Measurements from ENCODE around the gene FXYD4.

FXYD4 gene

DNA sequence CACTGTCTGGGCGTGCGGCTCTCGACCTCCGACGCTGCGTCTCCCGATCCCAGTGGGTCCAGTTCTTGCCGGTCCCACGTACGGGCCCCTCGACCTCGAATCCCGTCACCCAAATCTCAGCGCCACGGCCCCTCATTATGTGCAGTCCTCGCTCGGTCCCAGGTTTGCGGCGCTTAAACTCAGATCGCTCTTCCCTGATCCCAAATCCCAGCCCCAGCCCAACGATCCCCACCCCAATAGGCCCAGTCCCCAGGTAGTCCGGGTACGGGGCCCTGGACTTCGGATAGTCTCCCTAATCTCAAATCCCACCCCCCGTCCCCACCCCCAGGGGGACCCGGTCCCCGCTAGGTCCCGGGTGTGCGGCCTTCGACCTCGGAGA is 36.9 kb downstream of the FXYD4 start:
- H3K4me3 ChIP-seq (ENCODE audit: low read length, poor library complexity, severe bottlenecking): peak overlapping the region; percentile 98
- H3K4me1 ChIP-seq (ENCODE audit: insufficient read depth, low read length, poor library complexity, severe bottlenecking): peaks cover 32% of the 10 kb centered on the region
- peak overlapping the region; percentile 94 for H3K9ac ChIP-seq (ENCODE audit: low read depth, low read length, poor library complexity, severe bottlenecking)
- H3K36me3 ChIP-seq (ENCODE audit: insufficient read depth, low read length): peaks cover 5% of the 10 kb centered on the region; the same call in 1 of the 2 replicates
- no peaks in the 10 kb centered on the region for H3K9me3 ChIP-seq (ENCODE audit: insufficient read depth, low read depth, low read length)
- no peak overlapping the region for H2AFZ ChIP-seq (ENCODE audit: low read length)
- peaks cover 3% of the 10 kb centered on the region for H3K27me3 ChIP-seq (ENCODE audit: insufficient read depth, low read length, poor library complexity, severe bottlenecking)
- H3F3A ChIP-seq (ENCODE audit: low read depth): peaks cover 3% of the 10 kb centered on the region; the same call in 1 of the 2 replicates
- TF ChIP-seq EZH2phosphoT487 (IDR thresholded peaks at IDR 0.05; ENCODE audit: borderline replicate concordance): no peak
- TF ChIP-seq, protein P1, sequence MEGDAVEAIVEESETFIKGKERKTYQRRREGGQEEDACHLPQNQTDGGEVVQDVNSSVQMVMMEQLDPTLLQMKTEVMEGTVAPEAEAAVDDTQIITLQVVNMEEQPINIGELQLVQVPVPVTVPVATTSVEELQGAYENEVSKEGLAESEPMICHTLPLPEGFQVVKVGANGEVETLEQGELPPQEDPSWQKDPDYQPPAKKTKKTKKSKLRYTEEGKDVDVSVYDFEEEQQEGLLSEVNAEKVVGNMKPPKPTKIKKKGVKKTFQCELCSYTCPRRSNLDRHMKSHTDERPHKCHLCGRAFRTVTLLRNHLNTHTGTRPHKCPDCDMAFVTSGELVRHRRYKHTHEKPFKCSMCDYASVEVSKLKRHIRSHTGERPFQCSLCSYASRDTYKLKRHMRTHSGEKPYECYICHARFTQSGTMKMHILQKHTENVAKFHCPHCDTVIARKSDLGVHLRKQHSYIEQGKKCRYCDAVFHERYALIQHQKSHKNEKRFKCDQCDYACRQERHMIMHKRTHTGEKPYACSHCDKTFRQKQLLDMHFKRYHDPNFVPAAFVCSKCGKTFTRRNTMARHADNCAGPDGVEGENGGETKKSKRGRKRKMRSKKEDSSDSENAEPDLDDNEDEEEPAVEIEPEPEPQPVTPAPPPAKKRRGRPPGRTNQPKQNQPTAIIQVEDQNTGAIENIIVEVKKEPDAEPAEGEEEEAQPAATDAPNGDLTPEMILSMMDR (conservative IDR thresholded peaks at IDR 0.05; ENCODE audit: low read length): no peak; the same call in 1 of the 2 replicates
- peaks cover 65% of the 10 kb centered on the region for H3K79me2 ChIP-seq (ENCODE audit: insufficient read depth, low read length)
- peaks cover 50% of the 10 kb centered on the region for H4K20me1 ChIP-seq (ENCODE audit: insufficient read depth, low read length, poor library complexity, severe bottlenecking)
- H3K9me2 ChIP-seq (replicated peaks; ENCODE audit: low read depth, low read length): no peaks in the 10 kb centered on the region
- H3K4me2 ChIP-seq (ENCODE audit: low read depth, low read length, poor library complexity, severe bottlenecking): peak overlapping the region; percentile 91

DNA sequence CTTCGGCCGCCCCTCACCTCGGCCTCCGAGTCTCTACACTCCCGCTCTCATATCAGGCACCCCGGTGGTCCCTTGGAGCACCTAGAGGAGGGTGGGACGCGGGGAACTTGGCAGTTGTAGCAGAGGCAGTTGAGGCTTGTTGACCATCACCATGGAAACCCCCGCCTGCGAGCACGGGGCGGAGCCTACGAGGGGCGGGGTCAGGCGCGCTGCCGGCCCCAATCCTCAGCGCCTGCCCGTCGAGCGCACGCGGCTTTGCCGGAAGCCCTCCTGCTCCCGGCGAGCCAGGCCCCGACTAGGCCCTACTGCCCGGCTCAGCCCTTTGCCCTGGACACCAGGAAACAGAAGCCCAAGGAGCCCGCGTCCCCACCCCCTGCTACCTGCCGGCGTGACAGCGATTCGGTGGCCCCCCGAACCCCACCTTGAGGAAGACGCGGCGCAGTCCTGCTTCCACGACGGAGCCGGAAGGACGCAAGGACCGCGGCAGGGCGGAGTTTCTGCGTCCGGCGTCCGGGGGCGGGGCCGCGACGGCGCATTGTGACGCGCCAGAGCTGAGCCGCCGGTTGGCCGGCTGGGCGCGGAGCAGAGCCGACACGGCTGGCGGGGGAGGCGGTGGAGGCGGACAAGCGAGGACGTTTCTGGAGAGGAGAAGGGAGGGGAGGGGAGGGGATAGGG is 37.4 kb downstream of the FXYD4 start, which contains the start of gene HNRNPF:
Gene HNRNPF (minus strand): TSS at position 477 of the 675 bp plus-strand sequence. CDS start 21,302 bp downstream, outside the sequence.
- peak within 1 kb of the TSS; percentile 94 for H3K9ac ChIP-seq (ENCODE audit: low read depth, low read length, poor library complexity, severe bottlenecking)
- no peaks in the 10 kb centered on the region for H3K36me3 ChIP-seq (ENCODE audit: insufficient read depth, low read length)
- peaks cover 44% of the 10 kb centered on the region for H4K20me1 ChIP-seq (ENCODE audit: insufficient read depth, low read length, poor library complexity, severe bottlenecking)
- peaks cover 3% of the 10 kb centered on the region for H3K27me3 ChIP-seq (ENCODE audit: insufficient read depth, low read length, poor library complexity, severe bottlenecking)
- H2AFZ ChIP-seq (ENCODE audit: low read length): peak within 1 kb of the TSS; percentile 66
- H3F3A ChIP-seq (ENCODE audit: low read depth): peaks cover 3% of the 10 kb centered on the region; the same call in 1 of the 2 replicates
- peaks cover 27% of the 10 kb centered on the region for H3K4me1 ChIP-seq (ENCODE audit: insufficient read depth, low read length, poor library complexity, severe bottlenecking)
- TF ChIP-seq EZH2phosphoT487 (IDR thresholded peaks at IDR 0.05; ENCODE audit: borderline replicate concordance): no peak
- TF ChIP-seq, protein P1 (conservative IDR thresholded peaks at IDR 0.05; ENCODE audit: low read length): no peak
- H3K9me3 ChIP-seq (ENCODE audit: insufficient read depth, low read depth, low read length): no peaks in the 10 kb centered on the region
- peak within 1 kb of the TSS; percentile 98 for H3K4me3 ChIP-seq (ENCODE audit: low read length, poor library complexity, severe bottlenecking)
- H3K4me2 ChIP-seq (ENCODE audit: low read depth, low read length, poor library complexity, severe bottlenecking): peak within 1 kb of the TSS; percentile 91
- peaks cover 60% of the 10 kb centered on the region for H3K79me2 ChIP-seq (ENCODE audit: insufficient read depth, low read length)
- H3K9me2 ChIP-seq (replicated peaks; ENCODE audit: low read depth, low read length): no peaks in the 10 kb centered on the region

GRCh38 chr10:43409385-43410109 is 38.1 kb downstream of the FXYD4 start:
- Histone ChIP-seq H3F3A (ENCODE audit: low read depth) (peaks cover 3% of the 10 kb centered on the region; the same call in 1 of the 2 replicates), H3K79me2 (ENCODE audit: insufficient read depth, low read length) (peaks cover 53% of the 10 kb centered on the region), H3K4me2 (ENCODE audit: low read depth, low read length, poor library complexity, severe bottlenecking) (peak overlapping the region; percentile 73), H3K9me2 (replicated peaks; ENCODE audit: low read depth, low read length) (no peaks in the 10 kb centered on the region), H3K9ac (ENCODE audit: low read depth, low read length, poor library complexity, severe bottlenecking) (peak overlapping the region; percentile 94), H3K27me3 (ENCODE audit: insufficient read depth, low read length, poor library complexity, severe bottlenecking) (peaks cover 3% of the 10 kb centered on the region), H3K4me1 (ENCODE audit: insufficient read depth, low read length, poor library complexity, severe bottlenecking) (peaks cover 20% of the 10 kb centered on the region), H3K4me3 (ENCODE audit: low read length, poor library complexity, severe bottlenecking) (peak overlapping the region; percentile 98), H3K36me3 (ENCODE audit: insufficient read depth, low read length) (no peaks in the 10 kb centered on the region), H4K20me1 (ENCODE audit: insufficient read depth, low read length, poor library complexity, severe bottlenecking) (peaks cover 37% of the 10 kb centered on the region), H2AFZ (ENCODE audit: low read length) (peak overlapping the region; percentile 66), H3K9me3 (ENCODE audit: insufficient read depth, low read depth, low read length) (no peaks in the 10 kb centered on the region)
- TF ChIP-seq, protein P1 (conservative IDR thresholded peaks at IDR 0.05; ENCODE audit: low read length): no peak
- no peak for TF ChIP-seq EZH2phosphoT487 (IDR thresholded peaks at IDR 0.05; ENCODE audit: borderline replicate concordance)
